GM19372 (cell line): Measurements from ENCODE around the gene TRPM2.

Experiments
- ATAC-seq: cut with Tn5 transposase; IDR thresholded peaks from one replicate; pipeline ENCODE4 v1.9.1; 2021; ENCODE audit warnings: mild to moderate bottlenecking, low read depth, moderate library complexity; ENCODE audit not compliant: unreplicated experiment

The TRPM2 gene

GRCh38 chr21:44455524-44456213 is 102.2 kb downstream of the TRPM2 start:
- no peak for ATAC-seq

- ATAC-seq = no peak
Measured at GRCh38 chr21:44456214-44456914, 102.9 kb downstream of the TRPM2 start.

- ATAC-seq = no peak
Measured at GRCh38 chr21:44456915-44457736, 103.7 kb downstream of the TRPM2 start.

GRCh38 chr21:44458971-44459711 is 105.7 kb downstream of the TRPM2 start:
- no peak for ATAC-seq

DNA sequence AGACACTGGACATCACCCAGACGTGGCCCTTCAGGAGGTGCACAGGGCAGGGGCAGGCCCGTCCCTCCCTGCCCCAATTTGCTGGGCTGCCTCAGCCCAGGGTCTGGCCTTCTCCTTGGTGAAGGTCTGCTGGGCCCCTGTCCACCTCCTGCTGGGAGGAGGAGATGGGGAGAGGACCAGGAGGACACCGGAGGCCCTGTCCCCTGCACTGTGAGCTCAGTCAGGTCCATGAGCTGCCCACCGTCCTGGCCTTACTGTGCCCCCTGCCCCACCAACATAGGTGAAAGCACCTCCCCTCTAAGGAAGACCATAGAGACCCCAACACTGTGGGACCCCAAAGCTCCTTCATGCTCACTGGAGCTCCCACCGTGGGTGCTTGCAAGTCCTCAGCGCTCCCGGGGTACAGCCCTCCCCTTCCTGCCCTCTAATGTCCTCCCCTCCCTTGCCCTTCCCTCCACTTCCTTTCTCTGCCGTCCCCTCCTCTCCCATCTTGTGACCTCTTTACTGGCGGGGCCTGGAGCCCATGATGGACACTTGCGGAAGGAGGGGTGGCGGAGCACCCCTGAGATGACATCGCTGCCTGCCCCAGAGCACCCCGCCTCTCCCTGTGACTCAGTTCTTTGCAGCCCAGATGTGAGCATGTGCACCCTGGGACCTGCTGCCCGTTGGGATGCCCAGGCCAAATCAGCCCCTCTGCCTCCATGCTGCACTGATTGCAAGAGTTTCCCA is 106.5 kb downstream of the TRPM2 start:
- ATAC-seq = no peak

DNA sequence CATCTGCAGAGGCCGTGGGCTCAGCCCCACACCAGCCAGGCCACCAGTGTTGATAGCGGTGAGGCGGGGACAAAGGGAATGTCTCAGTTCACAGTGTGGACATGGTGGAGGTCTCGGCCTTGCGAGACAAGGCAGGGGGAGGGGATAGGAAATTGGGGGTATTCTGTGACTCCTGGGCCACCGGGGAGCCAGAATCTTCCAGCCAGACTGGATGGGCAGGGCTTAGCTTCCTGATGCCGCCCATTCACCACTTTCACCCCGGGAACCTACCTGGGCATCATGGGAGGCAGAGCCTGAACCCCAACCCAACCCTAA is 107.0 kb downstream of the TRPM2 start:
- no peak for ATAC-seq

DNA sequence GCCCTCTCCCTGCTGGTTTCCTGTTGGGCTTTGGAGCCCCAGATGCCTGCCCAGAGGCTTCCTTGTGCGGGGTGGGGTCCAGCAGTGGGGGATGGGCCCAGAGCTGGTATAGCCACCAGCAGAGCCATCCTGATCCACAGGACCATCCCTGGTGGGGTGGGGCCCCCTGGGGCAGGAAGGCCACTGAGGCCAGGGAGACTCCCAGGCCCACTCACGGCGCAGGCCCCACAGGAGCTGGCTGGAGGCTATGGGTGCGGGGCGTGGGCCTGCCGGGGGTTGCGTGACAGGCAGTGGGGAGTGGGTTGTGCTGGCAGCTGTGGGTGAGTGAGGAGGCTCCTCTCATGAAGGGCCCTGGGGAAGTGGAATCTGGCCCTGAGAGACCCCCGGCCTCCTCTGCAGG is 107.6 kb downstream of the TRPM2 start:
- no peak for ATAC-seq

DNA sequence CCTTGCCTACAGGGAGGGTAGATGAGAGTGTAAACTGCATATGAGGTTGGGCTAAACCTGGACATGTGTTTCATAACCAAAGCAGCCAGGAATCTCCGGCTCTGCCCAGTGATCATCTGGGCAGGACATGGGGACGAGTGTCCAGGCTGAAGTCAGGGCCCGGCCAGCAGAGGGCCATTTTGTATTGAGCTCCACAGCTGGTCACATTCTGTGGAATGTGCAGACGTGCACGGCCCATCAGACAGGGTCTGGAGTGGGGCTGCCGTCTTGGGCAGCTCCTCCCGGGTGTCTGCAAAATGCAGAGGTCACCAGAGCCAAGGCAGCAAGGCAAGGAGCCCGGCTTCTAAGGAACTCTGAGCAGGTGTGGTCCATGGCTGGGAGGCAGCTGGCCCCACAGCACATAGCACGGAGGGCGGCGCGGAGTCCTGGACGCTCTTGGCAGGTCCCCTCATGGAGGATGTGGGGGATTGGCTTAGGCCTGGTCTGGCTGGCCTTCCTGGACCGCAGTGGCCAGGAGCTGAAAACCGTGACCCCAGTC is 108.1 kb downstream of the TRPM2 start:
- ATAC-seq = no peak

GRCh38 chr21:44462086-44462833 is 108.8 kb downstream of the TRPM2 start:
- no peak for ATAC-seq

- ATAC-seq = no peak
Measured at GRCh38 chr21:44462834-44463200, 109.4 kb downstream of the TRPM2 start.

DNA sequence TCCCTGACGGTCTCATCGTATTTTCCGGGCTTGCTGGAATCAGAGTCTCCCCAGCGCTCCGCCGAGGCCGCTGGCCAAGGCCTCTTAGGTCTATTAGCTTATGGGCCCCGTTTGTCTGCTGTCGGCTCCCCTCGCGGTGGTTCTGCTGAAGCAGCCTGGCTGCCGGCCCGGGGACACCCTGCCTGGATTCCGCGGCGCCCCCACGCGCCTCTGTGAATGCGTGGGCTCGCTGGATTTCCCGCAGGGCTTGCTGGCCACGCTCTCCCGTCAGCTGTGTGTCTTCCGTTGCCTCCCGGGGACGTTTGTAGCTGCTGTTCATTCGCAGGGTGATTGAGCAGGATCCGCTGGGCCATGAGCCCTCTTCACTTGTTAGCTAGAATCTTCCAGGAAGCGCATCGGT is 110.3 kb downstream of the TRPM2 start:
- no peak for ATAC-seq

DNA sequence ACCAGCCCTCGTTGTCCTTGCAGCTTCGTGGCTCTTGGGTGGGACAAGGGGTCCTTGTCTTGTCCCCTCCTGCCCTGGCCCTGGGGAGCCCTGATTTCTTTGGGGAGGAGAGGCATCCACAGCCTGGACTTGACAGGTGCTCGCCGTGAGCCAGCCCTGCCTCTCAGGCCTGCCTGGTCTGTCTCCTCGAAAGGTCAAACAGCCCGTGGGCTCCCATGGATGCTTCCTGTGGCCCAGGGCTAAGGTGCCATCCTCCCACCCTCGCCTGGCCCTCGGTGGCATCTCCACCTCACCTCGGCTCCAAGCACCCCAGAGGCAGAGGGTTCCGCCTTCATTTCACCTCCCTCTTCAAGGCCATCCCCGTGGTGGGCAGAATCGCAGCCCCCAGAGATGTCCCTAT is 110.9 kb downstream of the TRPM2 start:
- ATAC-seq = no peak

DNA sequence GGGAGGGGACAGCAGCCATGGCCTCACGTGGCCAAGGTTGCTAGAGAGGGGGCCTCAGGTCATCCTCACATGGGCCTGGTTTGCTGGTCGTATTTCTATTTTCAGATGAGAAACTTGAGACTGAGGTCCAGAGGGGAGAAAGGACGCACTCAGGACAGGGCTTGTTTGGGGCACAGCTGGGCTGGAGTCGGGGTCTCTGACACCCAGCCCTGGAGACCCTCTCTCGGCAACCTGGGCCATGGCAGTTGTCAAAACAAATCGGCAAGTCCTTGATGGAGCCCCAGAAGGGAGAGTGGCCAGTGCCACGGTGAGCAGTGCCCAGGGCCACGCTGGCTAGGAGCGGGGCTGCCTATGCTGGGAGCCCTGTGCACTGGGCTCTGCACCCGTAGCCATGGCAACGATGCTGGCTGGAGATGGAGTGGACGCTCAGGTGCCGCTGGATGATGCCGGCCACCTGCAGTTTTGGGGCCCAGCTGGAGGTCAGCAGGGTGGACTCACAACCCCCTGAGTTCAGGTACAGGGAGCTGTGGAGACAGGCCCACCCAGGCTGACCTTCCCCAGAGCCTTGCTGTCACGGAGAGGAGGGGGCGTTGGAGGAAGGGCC is 113.0 kb downstream of the TRPM2 start:
- ATAC-seq = no peak

- ATAC-seq = no peak
Measured at GRCh38 chr21:44466996-44467858, 113.8 kb downstream of the TRPM2 start.

GRCh38 chr21:44467859-44468195 is 114.4 kb downstream of the TRPM2 start:
- ATAC-seq = no peak

GRCh38 chr21:44471341-44471740 is 117.9 kb downstream of the TRPM2 start:
- no peak for ATAC-seq

- ATAC-seq = no peak
Measured at GRCh38 chr21:44471996-44472395, 118.6 kb downstream of the TRPM2 start.

- no peak for ATAC-seq
Measured at GRCh38 chr21:44473915-44474555, 120.6 kb downstream of the TRPM2 start.
